ENCODE results near the gene ISY1.

Gene ISY1

DNA sequence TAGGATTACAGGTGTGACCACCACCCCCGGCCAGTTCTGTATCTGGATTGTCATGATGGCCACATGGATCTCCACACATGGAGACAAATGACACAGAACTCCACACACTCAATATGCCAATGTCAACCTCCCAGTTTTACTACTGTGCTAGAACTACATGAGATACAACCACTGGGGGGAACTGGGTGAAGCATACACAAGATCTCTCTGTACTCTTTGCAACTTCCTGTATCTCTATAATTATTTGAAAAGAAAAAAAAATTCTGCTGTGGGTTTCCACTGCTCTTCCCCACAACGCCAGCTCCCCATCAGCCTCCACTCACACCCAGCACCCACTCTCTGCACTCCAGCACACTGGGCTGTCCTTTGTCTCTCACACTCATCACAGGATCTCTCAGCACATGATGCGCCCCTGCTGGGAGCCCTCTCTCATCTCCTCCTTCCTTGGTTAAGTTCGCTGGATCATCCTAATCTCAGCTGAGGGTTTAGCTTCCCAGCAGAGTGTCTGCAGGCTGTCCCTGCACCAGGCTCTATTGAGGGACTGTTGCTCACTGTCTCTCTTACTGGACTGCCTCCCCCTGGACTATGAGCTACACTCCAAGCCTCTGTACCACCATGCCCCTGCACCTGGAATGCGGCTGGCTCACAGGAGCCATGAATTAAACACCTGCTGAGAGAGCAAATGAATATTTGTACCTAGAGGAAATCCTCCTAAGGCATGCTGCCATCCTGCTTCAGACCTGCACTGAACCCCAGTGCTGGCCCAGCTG is 28.6 kb downstream of the ISY1 start:
- no peak overlapping the region for H3K27ac Mint-ChIP-seq
- TF ChIP-seq CTCF (IDR thresholded peaks at IDR 0.05; ENCODE audit: unreplicated experiment in 3 of 3), result no peak
- H3K9me3 Mint-ChIP-seq, result no peaks in the 10 kb centered on the region
- no peaks in the 10 kb centered on the region for H3K4me1 Mint-ChIP-seq
- no peaks in the 10 kb centered on the region for H3K27me3 Mint-ChIP-seq (ENCODE audit: low read depth)
- H3K36me3 Mint-ChIP-seq (ENCODE audit: low read depth), result peaks cover 50% of the 10 kb centered on the region
- H3K4me3 Mint-ChIP-seq, result no peak overlapping the region

DNA sequence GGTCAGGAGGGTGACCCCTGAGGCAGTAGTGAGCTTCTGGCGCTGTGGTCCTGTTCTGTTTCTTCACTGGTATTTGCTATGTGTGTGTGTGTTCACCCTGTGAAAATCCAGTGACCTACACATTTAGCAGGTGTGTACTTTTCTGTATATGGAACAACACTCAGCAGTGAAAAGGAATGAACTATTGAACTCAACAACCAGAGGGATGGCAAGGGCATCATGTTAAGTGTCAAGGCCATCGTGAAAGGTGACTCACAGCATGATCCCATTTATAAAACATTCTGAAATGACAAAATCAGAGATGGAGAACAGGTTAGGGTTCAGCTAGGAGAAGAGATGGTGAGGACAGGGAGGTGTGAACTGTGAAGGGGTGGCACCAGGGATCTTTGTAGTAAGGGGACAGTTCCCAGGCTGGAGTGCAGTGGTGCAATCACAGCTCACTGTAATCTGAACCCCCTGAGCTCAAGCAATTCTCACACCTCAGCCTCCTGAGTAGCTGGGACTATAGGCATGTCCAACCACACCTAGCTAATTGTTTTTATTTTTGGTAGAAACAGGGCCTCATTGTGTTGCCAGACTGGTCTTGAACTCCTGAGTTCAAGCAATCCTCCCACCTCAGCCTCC is 29.3 kb downstream of the ISY1 start:
- Mint-ChIP-seq H3K27ac (no peak overlapping the region), H3K9me3 (no peaks in the 10 kb centered on the region), H3K27me3 (ENCODE audit: low read depth) (no peaks in the 10 kb centered on the region), H3K4me3 (no peak overlapping the region), H3K36me3 (ENCODE audit: low read depth) (peaks cover 48% of the 10 kb centered on the region), H3K4me1 (no peaks in the 10 kb centered on the region)
- TF ChIP-seq CTCF (IDR thresholded peaks at IDR 0.05; ENCODE audit: unreplicated experiment in 3 of 3), result no peak

DNA sequence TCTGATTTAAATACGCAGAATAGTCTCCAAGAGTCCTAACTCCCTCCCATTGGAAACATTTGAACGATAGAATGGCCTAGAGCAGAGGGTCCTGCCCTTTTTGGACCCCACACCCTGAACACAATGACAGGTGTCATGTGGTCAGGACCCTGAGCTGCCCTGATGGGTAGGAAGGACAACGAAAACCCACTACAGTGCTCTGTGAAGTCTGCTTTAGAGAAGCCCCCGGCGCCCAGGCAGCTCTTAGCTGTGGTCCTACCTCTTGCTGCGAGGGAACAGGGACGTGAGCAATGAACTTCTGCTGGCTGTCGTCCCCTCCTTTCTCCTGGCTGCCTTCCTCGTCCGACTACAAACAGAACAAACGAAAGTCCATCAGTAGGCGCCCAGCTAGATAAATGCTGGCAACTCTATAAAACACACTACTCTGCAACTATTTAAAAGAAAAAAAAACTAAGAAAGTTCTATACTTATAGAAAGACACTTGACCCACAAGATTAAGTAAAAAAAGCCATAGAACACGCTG is 30.5 kb downstream of the ISY1 start:
- H3K27me3 Mint-ChIP-seq (ENCODE audit: low read depth), result no peaks in the 10 kb centered on the region

GRCh38 chr3:129128357-129129155 is 32.3 kb downstream of the ISY1 start:
- Mint-ChIP-seq H3K27ac (no peak overlapping the region), H3K36me3 (ENCODE audit: low read depth) (peaks cover 37% of the 10 kb centered on the region), H3K9me3 (no peaks in the 10 kb centered on the region), H3K4me3 (no peak overlapping the region), H3K4me1 (no peaks in the 10 kb centered on the region), H3K27me3 (ENCODE audit: low read depth) (no peaks in the 10 kb centered on the region)
- no peak for TF ChIP-seq CTCF (IDR thresholded peaks at IDR 0.05; ENCODE audit: unreplicated experiment in 3 of 3)

More for the DNA sequence above, 30.5 kb downstream of the ISY1 start:
- peaks cover 48% of the 10 kb centered on the region for H3K36me3 Mint-ChIP-seq (ENCODE audit: low read depth)
- H3K4me1 Mint-ChIP-seq, result no peaks in the 10 kb centered on the region
- no peaks in the 10 kb centered on the region for H3K9me3 Mint-ChIP-seq
- H3K27ac Mint-ChIP-seq, result no peak overlapping the region
- H3K4me3 Mint-ChIP-seq, result no peak overlapping the region
- no peak for TF ChIP-seq CTCF (IDR thresholded peaks at IDR 0.05; ENCODE audit: unreplicated experiment in 3 of 3)

GRCh38 chr3:129126726-129127280 is 34.1 kb downstream of the ISY1 start:
- TF ChIP-seq CTCF (IDR thresholded peaks at IDR 0.05; ENCODE audit: unreplicated experiment in 3 of 3), result no peak
- H3K27ac Mint-ChIP-seq, result no peak overlapping the region
- no peaks in the 10 kb centered on the region for H3K4me1 Mint-ChIP-seq
- H3K9me3 Mint-ChIP-seq, result no peaks in the 10 kb centered on the region
- H3K27me3 Mint-ChIP-seq (ENCODE audit: low read depth), result no peaks in the 10 kb centered on the region
- H3K36me3 Mint-ChIP-seq (ENCODE audit: low read depth), result peaks cover 22% of the 10 kb centered on the region
- no peak overlapping the region for H3K4me3 Mint-ChIP-seq
